ENCODE measurements around the gene ITGB5.

- TF ChIP-seq, protein P1, sequence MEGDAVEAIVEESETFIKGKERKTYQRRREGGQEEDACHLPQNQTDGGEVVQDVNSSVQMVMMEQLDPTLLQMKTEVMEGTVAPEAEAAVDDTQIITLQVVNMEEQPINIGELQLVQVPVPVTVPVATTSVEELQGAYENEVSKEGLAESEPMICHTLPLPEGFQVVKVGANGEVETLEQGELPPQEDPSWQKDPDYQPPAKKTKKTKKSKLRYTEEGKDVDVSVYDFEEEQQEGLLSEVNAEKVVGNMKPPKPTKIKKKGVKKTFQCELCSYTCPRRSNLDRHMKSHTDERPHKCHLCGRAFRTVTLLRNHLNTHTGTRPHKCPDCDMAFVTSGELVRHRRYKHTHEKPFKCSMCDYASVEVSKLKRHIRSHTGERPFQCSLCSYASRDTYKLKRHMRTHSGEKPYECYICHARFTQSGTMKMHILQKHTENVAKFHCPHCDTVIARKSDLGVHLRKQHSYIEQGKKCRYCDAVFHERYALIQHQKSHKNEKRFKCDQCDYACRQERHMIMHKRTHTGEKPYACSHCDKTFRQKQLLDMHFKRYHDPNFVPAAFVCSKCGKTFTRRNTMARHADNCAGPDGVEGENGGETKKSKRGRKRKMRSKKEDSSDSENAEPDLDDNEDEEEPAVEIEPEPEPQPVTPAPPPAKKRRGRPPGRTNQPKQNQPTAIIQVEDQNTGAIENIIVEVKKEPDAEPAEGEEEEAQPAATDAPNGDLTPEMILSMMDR (IDR thresholded peaks at IDR 0.05): no peak
- TF ChIP-seq POLR2A (IDR thresholded peaks at IDR 0.05): no peak
Measured at GRCh38 chr3:124853446-124853845, 33.7 kb downstream of the ITGB5 start.
